ENCODE results near the gene TOMM7.

TOMM7 gene

DNA sequence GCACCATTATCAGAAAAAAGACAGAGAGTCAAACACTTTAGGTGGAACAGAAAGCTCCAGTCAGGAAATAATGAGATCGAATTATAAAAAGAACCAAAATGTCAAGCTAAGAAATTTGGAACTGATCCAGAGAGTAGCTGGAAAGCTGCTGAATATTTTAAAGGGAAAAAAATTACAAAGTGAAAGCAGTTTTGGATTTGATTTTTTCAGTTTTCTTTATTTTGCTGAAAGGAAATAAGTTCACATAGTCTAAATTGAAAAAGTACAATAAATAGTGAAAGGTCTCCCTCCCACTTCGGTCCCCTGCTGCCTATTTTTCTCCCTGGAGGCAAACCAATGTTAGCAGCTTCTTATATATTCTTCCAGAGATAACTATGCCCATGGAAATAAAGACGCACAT is 11.3 kb upstream of the TOMM7 start:
- peak overlapping the region; percentile 59 for H3K4me3 ChIP-seq (ENCODE audit: low read length)
- H3K9ac ChIP-seq (ENCODE audit: low read length), result peak overlapping the region; percentile 57
- no peaks in the 10 kb centered on the region for H3K27me3 ChIP-seq (replicated peaks; ENCODE audit: control insufficient read depth, insufficient read depth, low read length)
- H3K9me3 ChIP-seq (ENCODE audit: control insufficient read depth, low read length), result no peaks in the 10 kb centered on the region
- peak; percentile 32 for DNase-seq (ENCODE audit: low read depth)
- H3K4me1 ChIP-seq (ENCODE audit: control insufficient read depth, insufficient read depth, low read length), result peaks cover 8% of the 10 kb centered on the region
- no peaks in the 10 kb centered on the region for H3K36me3 ChIP-seq (ENCODE audit: control insufficient read depth, insufficient read depth, low read length, severe bottlenecking)

DNA sequence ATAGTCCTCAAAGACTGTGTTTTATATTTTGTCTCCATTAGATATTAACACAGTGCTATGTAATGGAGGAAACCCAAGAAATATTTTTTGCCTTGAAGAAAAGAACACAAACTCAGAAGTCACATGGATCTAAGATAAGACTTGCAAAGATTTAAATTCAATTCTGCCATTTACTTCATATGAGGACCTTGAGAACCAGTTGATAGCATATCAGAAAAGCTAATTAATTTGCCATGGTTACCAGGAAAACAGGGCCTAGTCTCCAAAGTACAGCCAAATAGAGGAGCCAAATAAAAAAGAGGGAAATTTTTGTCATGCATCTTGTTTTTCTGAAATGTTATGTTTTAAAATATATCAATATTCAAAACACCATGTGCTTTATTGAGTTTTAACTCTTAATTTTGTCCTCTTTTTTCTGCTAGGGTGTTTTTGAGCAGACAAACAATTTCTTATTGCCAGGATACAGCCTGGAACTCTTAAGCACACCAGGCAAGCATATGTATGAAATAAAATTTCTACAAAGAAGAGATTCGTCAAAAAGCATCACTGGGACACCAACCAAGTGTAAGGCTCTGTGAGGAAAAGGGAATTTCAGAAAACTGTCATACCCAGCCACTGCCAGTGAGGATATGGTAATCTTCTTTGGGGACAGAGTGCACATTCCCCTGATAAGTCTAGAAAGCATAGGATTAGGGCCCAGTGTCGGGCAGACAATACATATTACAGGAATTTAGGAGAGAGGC is 10.6 kb upstream of the TOMM7 start:
- H3K4me3 ChIP-seq (ENCODE audit: low read length), result no peak overlapping the region
- DNase-seq (ENCODE audit: low read depth), result no peak
- H3K9me3 ChIP-seq (ENCODE audit: control insufficient read depth, low read length), result no peaks in the 10 kb centered on the region
- H3K4me1 ChIP-seq (ENCODE audit: control insufficient read depth, insufficient read depth, low read length), result peaks cover 8% of the 10 kb centered on the region
- H3K36me3 ChIP-seq (ENCODE audit: control insufficient read depth, insufficient read depth, low read length, severe bottlenecking), result no peaks in the 10 kb centered on the region
- peak overlapping the region; percentile 57 for H3K9ac ChIP-seq (ENCODE audit: low read length)
- H3K27me3 ChIP-seq (replicated peaks; ENCODE audit: control insufficient read depth, insufficient read depth, low read length), result no peaks in the 10 kb centered on the region

GRCh38 chr7:22832401-22832800 is 9.8 kb upstream of the TOMM7 start:
- H3K4me3 ChIP-seq (ENCODE audit: low read length), result no peak overlapping the region
- no peak for DNase-seq (ENCODE audit: low read depth)

GRCh38 chr7:22831602-22832305 is 9.1 kb upstream of the TOMM7 start:
- Histone ChIP-seq H3K27me3 (replicated peaks; ENCODE audit: control insufficient read depth, insufficient read depth, low read length) (no peaks in the 10 kb centered on the region), H3K36me3 (ENCODE audit: control insufficient read depth, insufficient read depth, low read length, severe bottlenecking) (no peaks in the 10 kb centered on the region), H3K9ac (ENCODE audit: low read length) (no peak overlapping the region), H3K9me3 (ENCODE audit: control insufficient read depth, low read length) (no peaks in the 10 kb centered on the region), H3K4me3 (ENCODE audit: low read length) (no peak overlapping the region), H3K4me1 (ENCODE audit: control insufficient read depth, insufficient read depth, low read length) (peaks cover 8% of the 10 kb centered on the region)
- no peak for DNase-seq (ENCODE audit: low read depth)

More at GRCh38 chr7:22832401-22832800, 9.8 kb upstream of the TOMM7 start:
- Histone ChIP-seq H3K9me3 (ENCODE audit: control insufficient read depth, low read length) (no peaks in the 10 kb centered on the region), H3K27me3 (replicated peaks; ENCODE audit: control insufficient read depth, insufficient read depth, low read length) (no peaks in the 10 kb centered on the region), H3K4me1 (ENCODE audit: control insufficient read depth, insufficient read depth, low read length) (peaks cover 8% of the 10 kb centered on the region), H3K36me3 (ENCODE audit: control insufficient read depth, insufficient read depth, low read length, severe bottlenecking) (no peaks in the 10 kb centered on the region), H3K9ac (ENCODE audit: low read length) (no peak overlapping the region)

- no peaks in the 10 kb centered on the region for H3K27me3 ChIP-seq (replicated peaks; ENCODE audit: control insufficient read depth, insufficient read depth, low read length)
- no peak for DNase-seq (ENCODE audit: low read depth)
- H3K9ac ChIP-seq (ENCODE audit: low read length), result no peak overlapping the region
- no peak overlapping the region for H3K4me3 ChIP-seq (ENCODE audit: low read length)
- H3K4me1 ChIP-seq (ENCODE audit: control insufficient read depth, insufficient read depth, low read length), result peaks cover 6% of the 10 kb centered on the region
- no peaks in the 10 kb centered on the region for H3K36me3 ChIP-seq (ENCODE audit: control insufficient read depth, insufficient read depth, low read length, severe bottlenecking)
- no peaks in the 10 kb centered on the region for H3K9me3 ChIP-seq (ENCODE audit: control insufficient read depth, low read length)
Observed at GRCh38 chr7:22827563-22827962, 4.9 kb upstream of the TOMM7 start.

DNA sequence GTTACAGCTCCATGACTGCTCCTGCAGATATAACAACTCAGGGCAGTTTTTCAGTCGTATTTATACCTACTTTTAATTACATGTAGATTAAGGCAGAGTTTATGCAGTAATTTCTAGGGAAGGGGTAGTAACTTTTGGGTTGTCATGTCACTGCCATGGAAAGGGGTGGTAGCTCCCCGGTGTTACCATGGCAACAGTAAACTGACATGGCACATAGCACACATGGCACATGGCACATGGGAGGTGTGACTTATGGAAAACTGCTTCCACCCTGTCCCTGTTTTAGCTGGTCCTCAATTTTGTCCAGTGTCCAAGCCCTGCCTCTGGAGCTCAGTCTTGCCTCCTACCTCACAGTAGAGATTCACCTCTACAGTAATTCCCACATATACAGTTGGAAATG is 3.9 kb upstream of the TOMM7 start:
- peaks cover 6% of the 10 kb centered on the region for H3K4me1 ChIP-seq (ENCODE audit: control insufficient read depth, insufficient read depth, low read length)
- H3K9ac ChIP-seq (ENCODE audit: low read length), result no peak overlapping the region
- H3K36me3 ChIP-seq (ENCODE audit: control insufficient read depth, insufficient read depth, low read length, severe bottlenecking), result no peaks in the 10 kb centered on the region
- H3K9me3 ChIP-seq (ENCODE audit: control insufficient read depth, low read length), result no peaks in the 10 kb centered on the region
- no peaks in the 10 kb centered on the region for H3K27me3 ChIP-seq (replicated peaks; ENCODE audit: control insufficient read depth, insufficient read depth, low read length)
- no peak for DNase-seq (ENCODE audit: low read depth)
- no peak overlapping the region for H3K4me3 ChIP-seq (ENCODE audit: low read length)

GRCh38 chr7:22824760-22825159 is 2.1 kb upstream of the TOMM7 start:
- Histone ChIP-seq H3K27me3 (replicated peaks; ENCODE audit: control insufficient read depth, insufficient read depth, low read length) (no peaks in the 10 kb centered on the region), H3K9me3 (ENCODE audit: control insufficient read depth, low read length) (no peaks in the 10 kb centered on the region), H3K9ac (ENCODE audit: low read length) (no peak overlapping the region), H3K4me3 (ENCODE audit: low read length) (no peak overlapping the region), H3K4me1 (ENCODE audit: control insufficient read depth, insufficient read depth, low read length) (peaks cover 18% of the 10 kb centered on the region), H3K36me3 (ENCODE audit: control insufficient read depth, insufficient read depth, low read length, severe bottlenecking) (no peaks in the 10 kb centered on the region)
- DNase-seq (ENCODE audit: low read depth), result no peak

- DNase-seq (ENCODE audit: low read depth), result no peak
- peak overlapping the region; percentile 98 for H3K4me3 ChIP-seq (ENCODE audit: low read length)
- H3K9ac ChIP-seq (ENCODE audit: low read length), result peak overlapping the region; percentile 98
- no peaks in the 10 kb centered on the region for H3K27me3 ChIP-seq (replicated peaks; ENCODE audit: control insufficient read depth, insufficient read depth, low read length)
- no peaks in the 10 kb centered on the region for H3K36me3 ChIP-seq (ENCODE audit: control insufficient read depth, insufficient read depth, low read length, severe bottlenecking)
- peaks cover 22% of the 10 kb centered on the region for H3K4me1 ChIP-seq (ENCODE audit: control insufficient read depth, insufficient read depth, low read length)
- no peaks in the 10 kb centered on the region for H3K9me3 ChIP-seq (ENCODE audit: control insufficient read depth, low read length)
Observed at GRCh38 chr7:22823142-22823497, 471 bp upstream of the TOMM7 start.

- DNase-seq (ENCODE audit: low read depth), result peak; percentile 51
- H3K36me3 ChIP-seq (ENCODE audit: control insufficient read depth, insufficient read depth, low read length, severe bottlenecking), result peaks cover 10% of the 10 kb centered on the region
- no peaks in the 10 kb centered on the region for H3K9me3 ChIP-seq (ENCODE audit: control insufficient read depth, low read length)
- no peaks in the 10 kb centered on the region for H3K27me3 ChIP-seq (replicated peaks; ENCODE audit: control insufficient read depth, insufficient read depth, low read length)
- peak overlapping the region; percentile 98 for H3K4me3 ChIP-seq (ENCODE audit: low read length)
- H3K4me1 ChIP-seq (ENCODE audit: control insufficient read depth, insufficient read depth, low read length), result peaks cover 22% of the 10 kb centered on the region
- H3K9ac ChIP-seq (ENCODE audit: low read length), result peak overlapping the region; percentile 98
Observed at GRCh38 chr7:22821702-22822485, 755 bp downstream of the TOMM7 start.

DNA sequence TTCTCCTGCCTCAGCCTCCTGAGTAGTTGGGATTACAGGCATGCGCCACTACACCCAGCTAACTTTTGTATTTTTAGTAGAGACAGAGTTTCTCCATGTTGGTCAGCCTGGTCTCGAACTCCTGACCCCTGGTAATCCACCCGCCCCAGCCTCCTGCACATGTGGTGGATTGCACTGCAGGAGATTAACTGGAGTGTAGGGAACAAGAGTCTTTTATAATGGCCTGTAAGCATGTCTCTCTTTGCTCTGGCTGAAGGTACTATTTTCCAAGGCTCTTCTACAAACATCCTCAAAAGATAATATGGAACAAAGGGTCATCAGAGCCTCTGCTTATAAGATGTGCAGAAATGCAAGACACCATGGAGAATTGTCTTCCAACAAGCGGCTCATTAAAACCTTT is 3.2 kb downstream of the TOMM7 start:
- Histone ChIP-seq H3K9ac (ENCODE audit: low read length) (no peak overlapping the region), H3K27me3 (replicated peaks; ENCODE audit: control insufficient read depth, insufficient read depth, low read length) (no peaks in the 10 kb centered on the region), H3K4me3 (ENCODE audit: low read length) (no peak overlapping the region), H3K36me3 (ENCODE audit: control insufficient read depth, insufficient read depth, low read length, severe bottlenecking) (peaks cover 32% of the 10 kb centered on the region), H3K9me3 (ENCODE audit: control insufficient read depth, low read length) (no peaks in the 10 kb centered on the region), H3K4me1 (ENCODE audit: control insufficient read depth, insufficient read depth, low read length) (peaks cover 29% of the 10 kb centered on the region)
- DNase-seq (ENCODE audit: low read depth), result no peak
